KMS-11 (cell line): ENCODE data around the gene SP100.

ENCODE experiments used
- H2AFZ ChIP-seq: fragments of 200-600 bp; sonication (generic); 2 replicates; pipeline ENCODE4 v1.6.1; 2016; ENCODE audit warnings: antibody characterized with exemption, mixed run types, low read depth
- H3K27ac ChIP-seq: fragments of 200-600 bp; sonication (generic); 2 replicates; pipeline ENCODE4 v1.6.1; 2016; ENCODE audit warnings: mild to moderate bottlenecking, mixed run types
- H3K27me3 ChIP-seq: fragments of 200-600 bp; sonication (generic); 2 replicates; pipeline ENCODE4 v1.6.1; 2017; ENCODE audit warnings: mild to moderate bottlenecking, low read depth, mixed run types, moderate library complexity; ENCODE audit not compliant: insufficient read depth
- H3K36me3 ChIP-seq: fragments of 200-600 bp; sonication (generic); 2 replicates; pipeline ENCODE4 v1.6.1; 2017; ENCODE audit warnings: mild to moderate bottlenecking, mixed run types; ENCODE audit not compliant: insufficient read depth
- H3K4me1 ChIP-seq: fragments of 200-600 bp; sonication (generic); 2 replicates; pipeline ENCODE4 v1.6.1; 2016; ENCODE audit warnings: mild to moderate bottlenecking, low read depth, mixed run types; ENCODE audit not compliant: poor library complexity, severe bottlenecking
- H3K4me2 ChIP-seq: fragments of 200-600 bp; sonication (generic); 2 replicates; pipeline ENCODE4 v1.7.0; 2016; ENCODE audit warnings: mild to moderate bottlenecking, mixed run types
- H3K4me3 ChIP-seq: fragments of 200-600 bp; sonication (generic); IDR thresholded peaks from 2 replicates; pipeline ENCODE4 v1.6.1; 2017; ENCODE audit warnings: low read depth, low read length, mixed read lengths; ENCODE audit not compliant: insufficient read depth
- H3K79me2 ChIP-seq: fragments of 200-600 bp; sonication (generic); 2 replicates; pipeline ENCODE4 v1.6.1; 2016; ENCODE audit warnings: low read depth, mixed run types; ENCODE audit not compliant: insufficient read depth
- H3K9ac ChIP-seq: fragments of 200-600 bp; sonication (generic); 2 replicates; pipeline ENCODE4 v1.6.1; 2016; ENCODE audit warnings: mild to moderate bottlenecking, mixed run types
- H4K20me1 ChIP-seq: fragments of 200-600 bp; sonication (generic); 2 replicates; pipeline ENCODE4 v1.6.1; 2016; ENCODE audit warnings: mild to moderate bottlenecking, mixed run types; ENCODE audit not compliant: insufficient read depth
- TF ChIP-seq, protein P1 (sequence below): fragments of 200-600 bp; sonication (generic); conservative IDR thresholded peaks from 2 replicates; pipeline ENCODE4 v1.6.1; 2017; ENCODE audit warnings: low read depth, mild to moderate bottlenecking, antibody characterized with exemption, low read length, moderate library complexity, mixed read lengths

Gene SP100

DNA sequence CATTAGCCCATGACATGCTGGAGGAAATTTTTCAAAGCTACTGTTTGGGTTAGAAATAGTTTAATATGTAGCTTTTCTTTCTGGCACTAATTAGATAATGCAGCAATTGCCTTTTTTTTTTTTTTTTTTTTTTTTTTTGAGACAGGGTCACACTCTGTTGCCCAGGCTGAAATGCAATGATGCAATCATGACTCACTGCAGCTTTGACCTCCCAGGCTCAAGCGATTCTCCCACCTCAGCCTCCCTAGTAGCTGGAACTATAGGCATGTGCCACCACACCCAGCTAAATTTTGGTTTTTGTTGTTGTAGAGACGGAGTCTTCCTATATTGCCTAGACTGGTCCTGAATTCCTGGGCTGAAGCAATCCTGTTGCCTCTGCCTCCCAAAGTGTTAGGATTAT lies 136.2 kb downstream of the SP100 start:
- no peaks in the 10 kb centered on the region for H3K27me3 ChIP-seq

GRCh38 chr2:230557065-230557464 lies 141.1 kb downstream of the SP100 start:
- no peaks in the 10 kb centered on the region for H4K20me1 ChIP-seq
- TF ChIP-seq, protein P1, sequence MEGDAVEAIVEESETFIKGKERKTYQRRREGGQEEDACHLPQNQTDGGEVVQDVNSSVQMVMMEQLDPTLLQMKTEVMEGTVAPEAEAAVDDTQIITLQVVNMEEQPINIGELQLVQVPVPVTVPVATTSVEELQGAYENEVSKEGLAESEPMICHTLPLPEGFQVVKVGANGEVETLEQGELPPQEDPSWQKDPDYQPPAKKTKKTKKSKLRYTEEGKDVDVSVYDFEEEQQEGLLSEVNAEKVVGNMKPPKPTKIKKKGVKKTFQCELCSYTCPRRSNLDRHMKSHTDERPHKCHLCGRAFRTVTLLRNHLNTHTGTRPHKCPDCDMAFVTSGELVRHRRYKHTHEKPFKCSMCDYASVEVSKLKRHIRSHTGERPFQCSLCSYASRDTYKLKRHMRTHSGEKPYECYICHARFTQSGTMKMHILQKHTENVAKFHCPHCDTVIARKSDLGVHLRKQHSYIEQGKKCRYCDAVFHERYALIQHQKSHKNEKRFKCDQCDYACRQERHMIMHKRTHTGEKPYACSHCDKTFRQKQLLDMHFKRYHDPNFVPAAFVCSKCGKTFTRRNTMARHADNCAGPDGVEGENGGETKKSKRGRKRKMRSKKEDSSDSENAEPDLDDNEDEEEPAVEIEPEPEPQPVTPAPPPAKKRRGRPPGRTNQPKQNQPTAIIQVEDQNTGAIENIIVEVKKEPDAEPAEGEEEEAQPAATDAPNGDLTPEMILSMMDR: no peak
- no peak overlapping the region for H3K27ac ChIP-seq
- no peak overlapping the region for H3K9ac ChIP-seq
- H3K4me3 ChIP-seq: no peak overlapping the region
- H3K4me1 ChIP-seq: no peaks in the 10 kb centered on the region
- H3K4me2 ChIP-seq: no peak overlapping the region
- no peaks in the 10 kb centered on the region for H3K27me3 ChIP-seq
- H2AFZ ChIP-seq: no peak overlapping the region
- no peaks in the 10 kb centered on the region for H3K79me2 ChIP-seq
- no peaks in the 10 kb centered on the region for H3K36me3 ChIP-seq

More for the DNA sequence above, 136.2 kb downstream of the SP100 start:
- Histone ChIP-seq H3K4me3 (no peak overlapping the region), H3K4me2 (no peak overlapping the region), H2AFZ (no peak overlapping the region), H3K36me3 (no peaks in the 10 kb centered on the region), H3K9ac (no peak overlapping the region), H3K27ac (no peak overlapping the region), H4K20me1 (no peaks in the 10 kb centered on the region), H3K79me2 (no peaks in the 10 kb centered on the region), H3K4me1 (no peaks in the 10 kb centered on the region)
- TF ChIP-seq, protein P1: no peak

DNA sequence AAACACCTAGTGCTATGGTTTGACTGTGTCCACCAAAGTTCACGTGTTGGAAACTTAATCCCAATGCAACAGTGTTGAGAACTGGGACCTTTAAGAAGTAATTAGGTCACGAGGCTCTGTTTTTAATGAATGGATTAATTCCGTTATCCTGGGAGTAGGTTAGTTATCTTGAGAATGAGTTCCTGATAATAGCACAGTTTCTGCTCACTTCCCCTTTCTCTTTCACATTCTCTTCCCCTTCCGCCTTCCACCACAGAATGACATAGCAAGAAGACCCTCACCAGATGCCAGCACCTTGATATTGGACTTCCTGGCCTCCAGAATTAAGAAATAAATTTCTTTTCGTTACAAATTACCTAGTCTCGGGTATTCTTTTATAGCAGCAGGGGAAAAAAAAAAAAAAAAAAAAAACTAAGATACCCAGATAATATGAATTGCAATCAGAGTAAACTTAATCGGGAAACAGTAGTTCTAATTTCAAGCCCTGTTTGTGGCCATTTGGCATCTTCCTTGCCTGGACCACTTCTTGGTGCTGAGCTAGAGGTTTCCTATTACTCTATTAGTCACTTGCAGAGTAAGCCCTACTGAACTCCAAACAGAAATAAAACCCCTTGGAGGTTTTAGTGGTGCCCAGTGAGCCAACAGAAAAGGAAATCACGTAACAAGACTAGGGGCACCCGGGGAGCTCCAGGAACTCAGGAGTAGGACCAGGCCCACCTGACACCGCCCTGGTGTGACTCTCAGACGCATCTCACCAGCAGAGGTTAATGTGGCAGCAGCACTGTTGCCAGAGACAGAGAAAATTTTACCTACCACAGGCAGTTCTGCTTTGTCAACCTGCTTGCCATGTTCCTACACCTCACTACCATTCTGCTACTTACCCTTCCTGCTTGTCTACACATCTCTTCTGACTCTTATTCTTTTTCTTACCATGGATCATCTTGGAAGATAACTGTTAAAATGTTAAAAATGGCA lies 149.1 kb downstream of the SP100 start:
- no peaks in the 10 kb centered on the region for H3K27me3 ChIP-seq
- no peak overlapping the region for H3K27ac ChIP-seq
- H3K4me3 ChIP-seq: no peak overlapping the region
- H3K79me2 ChIP-seq: no peaks in the 10 kb centered on the region
- H2AFZ ChIP-seq: no peak overlapping the region
- no peaks in the 10 kb centered on the region for H3K4me1 ChIP-seq
- no peak overlapping the region for H3K4me2 ChIP-seq
- no peaks in the 10 kb centered on the region for H4K20me1 ChIP-seq
- no peak overlapping the region for H3K9ac ChIP-seq
- TF ChIP-seq, protein P1: no peak
- H3K36me3 ChIP-seq: no peaks in the 10 kb centered on the region

DNA sequence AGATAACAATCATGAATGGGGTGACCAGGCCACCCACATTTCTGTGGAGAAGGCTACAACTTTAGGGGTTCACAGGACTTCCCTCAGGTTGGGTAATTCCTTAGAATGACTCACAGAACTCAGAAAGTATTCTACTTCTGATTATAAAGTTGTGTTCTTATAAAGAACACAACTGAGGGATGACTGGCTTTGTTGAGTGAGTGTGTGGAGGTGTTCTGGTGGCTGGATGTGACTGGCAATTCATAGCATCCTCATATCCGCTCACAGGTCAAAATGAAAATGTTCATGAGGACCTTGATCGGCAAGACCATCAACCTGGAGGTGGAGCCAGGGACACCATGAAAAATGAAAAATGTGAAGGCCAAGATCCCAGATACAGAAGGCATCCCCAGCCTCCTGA lies 153.3 kb downstream of the SP100 start:
- Histone ChIP-seq H3K4me2 (no peak overlapping the region), H3K36me3 (no peaks in the 10 kb centered on the region), H3K9ac (no peak overlapping the region), H3K27ac (no peak overlapping the region), H3K4me1 (no peaks in the 10 kb centered on the region), H3K79me2 (no peaks in the 10 kb centered on the region), H3K27me3 (no peaks in the 10 kb centered on the region), H3K4me3 (no peak overlapping the region), H4K20me1 (no peaks in the 10 kb centered on the region), H2AFZ (no peak overlapping the region)
- TF ChIP-seq, protein P1: no peak
